A549 (cell line): ENCODE results near the gene HMGCL. TPM values are rescaled to one million over a fixed set of nuclear protein-coding genes. Genes with fewer than 3 reads are reported as not detected.

Experiments
- ATAC-seq, 2 experiments: fragments of 200-7000 bp in 1 of 2; fragments of >200 bp in 1 of 2; cut with Nextera tagmentation in 1 of 2; cut with Tn5 transposase in 1 of 2; 3 replicates each; pipeline versions ENCODE4 v1.8.0 to v1.9.1; 2018 to 2020; ENCODE audit warnings: mild to moderate bottlenecking in 1 of 2, moderate library complexity in 1 of 2
- CTCF ChIA-PET: fragments of 300-600 bp; sonication (Branson Sonifier 250); formaldehyde crosslinking; extraction: SDS; loops from one replicate; lab custom pipeline; 2021; ENCODE audit warnings: antibody characterized with exemption, inconsistent platforms; lab: Yijun Ruan, JAX
- POLR2A ChIA-PET: fragments of 350-600 bp; formaldehyde crosslinking; extraction: SDS; loops from one replicate; lab custom pipeline; 2021; ENCODE audit warnings: antibody characterized with exemption, inconsistent platforms; lab: Yijun Ruan, JAX
- DNase-seq, 2 experiments: peaks; one replicate each; pipeline versions ENCODE4 v3.0.0 to v3.0.0-alpha.2; 2011 to 2016; ENCODE audit warnings: low read depth in 1 of 2, low spot score in 1 of 2
- FAIRE-seq: peaks from 2 replicates; lab custom pipeline; 2011; peaks lifted over from hg19 to GRCh38; lab: Jason Lieb, UNC
- H3K27ac ChIP-seq, 2 experiments: fragments of >200 bp; sonication (Bioruptor Twin); formaldehyde crosslinking; 3 replicates each; pipeline ENCODE4 v1.5.1; 2016 to 2017
- H3K4me1 ChIP-seq: fragments of >200 bp; sonication (Bioruptor Twin); formaldehyde crosslinking; 3 replicates; pipeline ENCODE4 v1.6.1; 2016
- H3K4me2 ChIP-seq: fragments of >200 bp; sonication (Bioruptor Twin); formaldehyde crosslinking; 3 replicates; pipeline ENCODE4 v1.6.1; 2016
- H3K4me3 ChIP-seq: fragments of >200 bp; sonication (Bioruptor Twin); formaldehyde crosslinking; 3 replicates; pipeline ENCODE4 v1.5.1; 2016
- H3K9me3 ChIP-seq: fragments of >200 bp; sonication (Bioruptor Twin); formaldehyde crosslinking; 3 replicates; pipeline ENCODE4 v1.6.1; 2016
- BHLHE40 ChIP-seq: IDR thresholded peaks from 2 replicates; pipeline ENCODE4 v1.6.1; 2012; ENCODE audit warnings: low read depth, low read length, inconsistent platforms
- CBX8 ChIP-seq: fragments of 200-600 bp; sonication (generic); IDR thresholded peaks from 2 replicates; pipeline ENCODE4 v1.6.1; 2016
- CHD4 ChIP-seq: fragments of 200-600 bp; sonication (generic); IDR thresholded peaks from 2 replicates; pipeline ENCODE4 v1.6.1; 2016; ENCODE audit warnings: antibody characterized with exemption, mild to moderate bottlenecking, borderline replicate concordance
- EP300 ChIP-seq, 2 experiments: fragments of >200 bp; sonication (Bioruptor Twin); formaldehyde crosslinking; IDR thresholded peaks; 2 replicates in 1 of 2; 3 replicates in 1 of 2; pipeline ENCODE4 v1.6.1; 2016 to 2017
- FOSB ChIP-seq: fragments of 250-450 bp; sonication (Bioruptor Pico); IDR thresholded peaks from 2 replicates; pipeline ENCODE4 v1.5.0; 2020; ENCODE audit warnings: mild to moderate bottlenecking, moderate library complexity
- FOXS1 ChIP-seq: fragments of 250-450 bp; sonication (Bioruptor Pico); IDR thresholded peaks from 2 replicates; pipeline ENCODE4 v1.5.0; 2020; ENCODE audit warnings: mild to moderate bottlenecking, moderate library complexity
- GATA3 ChIP-seq: IDR thresholded peaks from 2 replicates; pipeline ENCODE4 v1.6.1; 2012; ENCODE audit warnings: borderline replicate concordance
- HDAC2 ChIP-seq: fragments of 200-600 bp; sonication (generic); IDR thresholded peaks from 2 replicates; pipeline ENCODE4 v1.6.1; 2016
- KDM1A ChIP-seq: fragments of 200-600 bp; sonication (generic); IDR thresholded peaks from 2 replicates; pipeline ENCODE4 v1.6.1; 2016; ENCODE audit warnings: low read depth, mild to moderate bottlenecking
- MAFK ChIP-seq: fragments of 450-650 bp; IDR thresholded peaks from 2 replicates; pipeline ENCODE4 v1.6.1; 2014; ENCODE audit not compliant: partially characterized antibody
- NFE2L2 ChIP-seq: fragments of 150-350 bp; conservative IDR thresholded peaks from 2 replicates; pipeline ENCODE4 v1.6.1; 2014; ENCODE audit warnings: low read length
- PHF8 ChIP-seq: fragments of 200-600 bp; sonication (generic); IDR thresholded peaks from 2 replicates; pipeline ENCODE4 v1.6.1; 2016; ENCODE audit warnings: low read depth, mild to moderate bottlenecking, antibody characterized with exemption, moderate library complexity, borderline replicate concordance
- POLR2AphosphoS2 ChIP-seq: conservative IDR thresholded peaks from 2 replicates; pipeline ENCODE4 v1.6.1; 2012; ENCODE audit warnings: low read length, improper control_type of control experiment, inconsistent platforms
- RAD21 ChIP-seq, 2 experiments: fragments of >200 bp in 1 of 2; sonication (Bioruptor Twin) in 1 of 2; formaldehyde crosslinking in 1 of 2; IDR thresholded peaks in 1 of 2; conservative IDR thresholded peaks in 1 of 2; 2 replicates in 1 of 2; 3 replicates in 1 of 2; pipeline ENCODE4 v1.6.1; 2012 to 2018; ENCODE audit warnings: inconsistent platforms in 1 of 2
- RNF2 ChIP-seq: fragments of 200-600 bp; sonication (generic); IDR thresholded peaks from 2 replicates; pipeline ENCODE4 v1.6.1; 2016; ENCODE audit warnings: low read depth, mild to moderate bottlenecking, antibody characterized with exemption, moderate library complexity, borderline replicate concordance
- SMC3 ChIP-seq: fragments of >200 bp; sonication (Bioruptor Twin); formaldehyde crosslinking; IDR thresholded peaks from 3 replicates; pipeline ENCODE4 v1.6.1; 2018; ENCODE audit warnings: inconsistent platforms
- ZC3H11A ChIP-seq: fragments of 450-650 bp; IDR thresholded peaks from 2 replicates; pipeline ENCODE4 v1.6.1; 2014; ENCODE audit warnings: antibody characterized with exemption, mild to moderate bottlenecking
- WGBS: methylation state at CpG from one replicate; pipeline ENCODE4 v1.1.6; 2017; ENCODE audit errors: missing lambda C conversion rate; 5-methylcytosine and 5-hydroxymethylcytosine counted together
- polyA plus RNA-seq, 4 experiments: library from polyadenylated mRNA; depleted of rRNA in 3 of 4; stranded (reverse); fragments of >200 nt; fragmentation: RNase III in 1 of 4; extraction: RNeasy Plus Mini Kit Qiagen cat#74134 plus additional on column Dnase treatment in 1 of 4; gene quantifications; 2 replicates in 3 of 4; 3 replicates in 1 of 4; pipeline ENCODE4 v1.2.3, GENCODE V29; 2011 to 2017
- TF ChIP-seq, protein P1 (sequence below): fragments of 250-450 bp; sonication (Bioruptor Pico); IDR thresholded peaks from 2 replicates; pipeline ENCODE4 v1.5.0; 2020; ENCODE audit warnings: low read depth, mild to moderate bottlenecking, moderate library complexity
- TF ChIP-seq, protein P2 (sequence below): fragments of >200 bp; sonication (Bioruptor Twin); formaldehyde crosslinking; IDR thresholded peaks from 3 replicates; pipeline ENCODE4 v1.5.1; 2016
- TF ChIP-seq, protein P3 (sequence below): fragments of 250-450 bp; sonication (Bioruptor Pico); IDR thresholded peaks from 2 replicates; pipeline ENCODE4 v1.5.0; 2021; ENCODE audit warnings: mild to moderate bottlenecking, moderate library complexity, borderline replicate concordance

HMGCL gene
- polyA plus RNA-seq, 2 of the 4 experiments (the other 2 are of a cell fraction), result 11.5 to 18.0 TPM

DNA sequence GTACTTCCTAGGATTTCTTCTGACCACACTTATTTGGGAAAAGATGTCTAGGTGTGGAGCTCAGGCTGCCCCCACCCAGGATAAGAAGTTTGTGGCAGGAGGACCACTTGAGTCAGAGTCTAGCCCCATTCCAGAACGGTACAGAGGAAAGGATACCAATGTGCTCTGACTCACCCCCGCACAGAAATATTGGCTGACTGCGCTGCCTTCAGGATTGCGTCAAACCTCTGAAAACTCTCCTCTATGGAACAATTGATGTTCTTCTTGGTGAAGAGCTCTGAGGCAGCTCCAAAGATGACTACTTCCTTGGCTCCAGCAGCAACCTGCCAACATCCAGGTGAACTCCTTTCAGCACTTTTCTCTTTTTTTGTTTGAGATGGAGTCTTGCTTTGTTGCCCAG, 11.2 kb downstream of the HMGCL start:
- no peak for ATAC-seq
- Histone ChIP-seq H3K4me1 (0 out of 3 replicates have a peak, but pooled peaks cover 3% of the 10 kb centered on the region), H3K9me3 (no peaks in the 10 kb centered on the region)
- WGBS, result 92% methylated on average over 4 of the region's 4 CpGs
- no peak for TF ChIP-seq PHF8
- TF ChIP-seq, protein P1, sequence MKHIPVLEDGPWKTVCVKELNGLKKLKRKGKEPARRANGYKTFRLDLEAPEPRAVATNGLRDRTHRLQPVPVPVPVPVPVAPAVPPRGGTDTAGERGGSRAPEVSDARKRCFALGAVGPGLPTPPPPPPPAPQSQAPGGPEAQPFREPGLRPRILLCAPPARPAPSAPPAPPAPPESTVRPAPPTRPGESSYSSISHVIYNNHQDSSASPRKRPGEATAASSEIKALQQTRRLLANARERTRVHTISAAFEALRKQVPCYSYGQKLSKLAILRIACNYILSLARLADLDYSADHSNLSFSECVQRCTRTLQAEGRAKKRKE (CRISPR knock-in tag), result no peak
- no peak for TF ChIP-seq NFE2L2
- no peak for TF ChIP-seq GATA3
- TF ChIP-seq ZC3H11A, result no peak
- TF ChIP-seq KDM1A, result no peak
- no peak for TF ChIP-seq EP300 (IDR thresholded peaks at IDR 0.05)
- TF ChIP-seq, all 56 proteins: peak for 0
- DNase-seq (no peak), FAIRE-seq (no peak)
- ChIA-PET CTCF (interaction anchor here (0.5 to 1.4 kb wide), 2 partner anchors 46 to 103 kb away, joined by 3 to 4 read pairs; no protein-coding TSS in a partner anchor), POLR2A (no interaction called here)
- Histone ChIP-seq H3K4me2 (no peak overlapping the region), H3K4me3 (no peak overlapping the region), H3K27ac (no peak overlapping the region)

DNA sequence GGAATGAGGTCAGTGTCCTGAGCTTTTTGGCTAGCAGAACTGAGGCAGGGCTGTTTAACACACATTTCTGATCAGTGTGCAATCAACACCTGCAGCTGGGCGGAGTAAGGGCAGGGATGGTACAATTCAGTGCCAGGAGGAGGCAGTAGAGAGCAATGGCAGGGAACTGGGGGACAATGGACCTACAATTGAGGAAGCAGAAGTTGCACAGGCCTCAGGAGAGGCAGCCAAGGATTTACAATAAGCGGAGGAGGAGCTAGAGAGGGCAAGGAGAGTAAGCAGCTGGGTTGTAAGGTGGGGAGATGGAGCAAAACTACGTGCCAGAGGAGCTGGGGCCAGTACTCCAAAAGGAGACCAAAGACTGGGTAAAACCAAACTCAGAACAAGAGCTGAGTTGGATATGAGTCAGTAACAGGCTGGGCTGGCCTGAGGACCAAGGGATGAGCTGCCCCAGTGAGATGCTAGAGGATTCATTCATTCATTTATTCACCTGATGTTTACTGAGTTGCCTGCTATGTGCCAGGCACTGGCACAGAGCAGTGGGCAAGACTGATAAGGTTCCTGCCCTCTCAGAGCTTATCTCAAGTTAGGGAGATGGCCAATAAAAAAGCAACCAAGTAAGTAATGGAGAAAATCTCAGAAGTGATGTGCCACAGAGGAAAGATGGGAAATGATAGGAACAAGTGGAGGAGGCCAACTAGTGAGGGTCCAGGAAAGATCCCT, 14.2 kb downstream of the HMGCL start:
- Histone ChIP-seq H3K4me1 (0 out of 3 replicates have a peak, but pooled peaks cover 3% of the 10 kb centered on the region), H3K27ac (no peak overlapping the region), H3K9me3 (no peaks in the 10 kb centered on the region), H3K4me3 (no peak overlapping the region), H3K4me2 (no peak overlapping the region)
- ChIA-PET POLR2A (interaction anchor here (0.8 kb wide), 1 partner anchor 15 kb away, joined by 3 read pairs; the partner anchor contains the start of gene HMGCL), CTCF (interaction anchor here (0.5 to 6.6 kb wide), 13 partner anchors 10 to 260 kb away, joined by 3 to 57 read pairs (median 5); partner anchors contain the start of genes FUCA1, GALE and HMGCL)
- peak; percentile 76 to 81; a peak in 5 of 6 replicates for ATAC-seq
- FAIRE-seq, result no peak
- DNase-seq, result peak in 1 of 2 experiments; percentile 41
- TF ChIP-seq, protein P2, sequence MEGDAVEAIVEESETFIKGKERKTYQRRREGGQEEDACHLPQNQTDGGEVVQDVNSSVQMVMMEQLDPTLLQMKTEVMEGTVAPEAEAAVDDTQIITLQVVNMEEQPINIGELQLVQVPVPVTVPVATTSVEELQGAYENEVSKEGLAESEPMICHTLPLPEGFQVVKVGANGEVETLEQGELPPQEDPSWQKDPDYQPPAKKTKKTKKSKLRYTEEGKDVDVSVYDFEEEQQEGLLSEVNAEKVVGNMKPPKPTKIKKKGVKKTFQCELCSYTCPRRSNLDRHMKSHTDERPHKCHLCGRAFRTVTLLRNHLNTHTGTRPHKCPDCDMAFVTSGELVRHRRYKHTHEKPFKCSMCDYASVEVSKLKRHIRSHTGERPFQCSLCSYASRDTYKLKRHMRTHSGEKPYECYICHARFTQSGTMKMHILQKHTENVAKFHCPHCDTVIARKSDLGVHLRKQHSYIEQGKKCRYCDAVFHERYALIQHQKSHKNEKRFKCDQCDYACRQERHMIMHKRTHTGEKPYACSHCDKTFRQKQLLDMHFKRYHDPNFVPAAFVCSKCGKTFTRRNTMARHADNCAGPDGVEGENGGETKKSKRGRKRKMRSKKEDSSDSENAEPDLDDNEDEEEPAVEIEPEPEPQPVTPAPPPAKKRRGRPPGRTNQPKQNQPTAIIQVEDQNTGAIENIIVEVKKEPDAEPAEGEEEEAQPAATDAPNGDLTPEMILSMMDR, result peak; percentile 35; the same call in 2 of the 3 replicates
- TF ChIP-seq CBX8 (no peak), RAD21 (conservative IDR thresholded peaks at IDR 0.05 in 1 of 2, IDR thresholded peaks at IDR 0.05 in 1 of 2) (peak; percentile 18 to 36; a peak in 3 of 5 replicates), MAFK (no peak), FOXS1 (CRISPR knock-in tag) (no peak)
- TF ChIP-seq, protein P3, sequence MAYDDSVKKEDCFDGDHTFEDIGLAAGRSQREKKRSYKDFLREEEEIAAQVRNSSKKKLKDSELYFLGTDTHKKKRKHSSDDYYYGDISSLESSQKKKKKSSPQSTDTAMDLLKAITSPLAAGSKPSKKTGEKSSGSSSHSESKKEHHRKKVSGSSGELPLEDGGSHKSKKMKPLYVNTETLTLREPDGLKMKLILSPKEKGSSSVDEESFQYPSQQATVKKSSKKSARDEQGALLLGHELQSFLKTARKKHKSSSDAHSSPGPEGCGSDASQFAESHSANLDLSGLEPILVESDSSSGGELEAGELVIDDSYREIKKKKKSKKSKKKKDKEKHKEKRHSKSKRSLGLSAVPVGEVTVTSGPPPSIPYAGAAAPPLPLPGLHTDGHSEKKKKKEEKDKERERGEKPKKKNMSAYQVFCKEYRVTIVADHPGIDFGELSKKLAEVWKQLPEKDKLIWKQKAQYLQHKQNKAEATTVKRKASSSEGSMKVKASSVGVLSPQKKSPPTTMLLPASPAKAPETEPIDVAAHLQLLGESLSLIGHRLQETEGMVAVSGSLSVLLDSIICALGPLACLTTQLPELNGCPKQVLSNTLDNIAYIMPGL, result no peak
- WGBS, result 87% methylated on average over 3 of the region's 3 CpGs

DNA sequence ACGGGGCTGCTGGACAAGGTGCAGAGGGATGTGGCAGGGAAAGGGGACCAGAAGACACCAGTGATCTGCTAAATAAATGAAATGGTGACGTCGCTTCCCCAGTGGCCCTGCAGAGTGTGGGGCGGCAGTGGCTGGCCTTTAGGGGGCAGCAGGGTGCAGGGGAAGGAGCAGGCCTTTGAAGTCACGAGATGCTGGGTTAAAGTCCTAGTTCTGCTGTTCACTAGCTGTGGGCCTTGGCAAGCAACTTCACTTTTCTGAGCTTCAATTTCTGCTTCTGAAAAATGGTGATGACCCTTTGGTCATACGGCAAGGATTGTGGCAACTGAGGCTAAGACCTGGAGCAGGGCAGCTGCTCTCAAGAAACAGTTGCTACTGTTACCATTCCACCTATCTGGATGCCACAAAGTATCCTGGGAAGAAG, 15.5 kb downstream of the HMGCL start:
- FAIRE-seq, result no peak
- 0 out of 3 replicates have a peak, but pooled peaks cover 3% of the 10 kb centered on the region for H3K4me1 ChIP-seq
- ChIA-PET POLR2A (interaction anchor here (0.7 to 1.1 kb wide), 2 partner anchors 8 to 567 kb away, joined by 3 to 7 read pairs; no protein-coding TSS in a partner anchor), CTCF (interaction anchor here (0.6 to 6.6 kb wide), 14 partner anchors 9 to 325 kb away, joined by 3 to 57 read pairs (median 5); partner anchors contain the start of genes FUCA1, GALE and HMGCL)
- ATAC-seq, result peak; percentile 79 to 91
- H3K4me2 ChIP-seq, result no peak overlapping the region
- H3K27ac ChIP-seq, result no peak overlapping the region
- 15% methylated on average over 6 of the region's 6 CpGs for WGBS
- H3K4me3 ChIP-seq, result no peak overlapping the region
- DNase-seq, result peak; percentile 69 to 70
- no peaks in the 10 kb centered on the region for H3K9me3 ChIP-seq
- no peak for TF ChIP-seq CHD4
- peak; percentile 47 for TF ChIP-seq SMC3
- no peak for TF ChIP-seq KDM1A
- TF ChIP-seq PHF8, result no peak
- TF ChIP-seq, protein P2, result peak; percentile 51
- TF ChIP-seq FOSB (CRISPR knock-in tag), result no peak
- no peak for TF ChIP-seq GATA3
- no peak for TF ChIP-seq POLR2AphosphoS2
- TF ChIP-seq HDAC2, result no peak
- TF ChIP-seq RAD21 (conservative IDR thresholded peaks at IDR 0.05 in 1 of 2, IDR thresholded peaks at IDR 0.05 in 1 of 2), result peak; percentile 62 to 65
- TF ChIP-seq BHLHE40, result peak; percentile 98
- no peak for TF ChIP-seq RNF2
